Smooth muscle cell (in vitro differentiated cells): ENCODE measurements around the gene BMPR1B. TPM values are rescaled to one million over a fixed set of nuclear protein-coding genes. Genes with fewer than 3 reads are reported as not detected.

Experiments used
- DNase-seq: peaks from one replicate; lab custom pipeline; 2025; ENCODE audit not compliant: unreplicated experiment; lab: John Stamatoyannopoulos, UW
- H2AFZ ChIP-seq: fragments of 200-600 bp; sonication (generic); 2 replicates; pipeline ENCODE4 v1.6.0; 2016; ENCODE audit warnings: antibody characterized with exemption, low read depth, mild to moderate bottlenecking
- H3F3A ChIP-seq: fragments of 200-600 bp; sonication (generic); 2 replicates; pipeline ENCODE4 v1.6.0; 2017; ENCODE audit warnings: antibody characterized with exemption, low read depth
- H3K27ac ChIP-seq: fragments of 200-600 bp; sonication (generic); 2 replicates; pipeline ENCODE4 v1.5.1; 2016; ENCODE audit warnings: low read depth, mild to moderate bottlenecking
- H3K27me3 ChIP-seq: fragments of 200-600 bp; sonication (generic); 2 replicates; pipeline ENCODE4 v1.6.1; 2016; ENCODE audit warnings: low read depth, mild to moderate bottlenecking
- H3K36me3 ChIP-seq: fragments of 200-600 bp; sonication (generic); 2 replicates; pipeline ENCODE4 v1.5.1; 2016; ENCODE audit warnings: low read depth
- H3K4me1 ChIP-seq: fragments of 200-600 bp; sonication (generic); 2 replicates; pipeline ENCODE4 v1.5.1; 2016; ENCODE audit warnings: low read depth
- H3K4me2 ChIP-seq: fragments of 200-600 bp; sonication (generic); 2 replicates; pipeline ENCODE4 v1.6.0; 2016; ENCODE audit warnings: mild to moderate bottlenecking
- H3K4me3 ChIP-seq: fragments of 200-600 bp; sonication (generic); 2 replicates; pipeline ENCODE4 v1.5.1; 2016; ENCODE audit warnings: mild to moderate bottlenecking
- H3K79me2 ChIP-seq: fragments of 200-600 bp; sonication (generic); 2 replicates; pipeline ENCODE4 v1.6.0; 2016; ENCODE audit warnings: low read depth, mild to moderate bottlenecking
- H3K9ac ChIP-seq: fragments of 200-600 bp; sonication (generic); 2 replicates; pipeline ENCODE4 v1.6.0; 2016; ENCODE audit warnings: low read depth
- H3K9me3 ChIP-seq: fragments of 200-600 bp; sonication (generic); replicated peaks from 2 replicates; pipeline ENCODE4 v1.5.1; 2016; ENCODE audit warnings: low read depth
- H4K20me1 ChIP-seq: fragments of 200-600 bp; sonication (generic); 2 replicates; pipeline ENCODE4 v1.6.0; 2016; ENCODE audit warnings: low read depth
- CTCF ChIP-seq: fragments of 200-600 bp; sonication (generic); IDR thresholded peaks from 2 replicates; pipeline ENCODE4 v1.5.1; 2017; ENCODE audit warnings: borderline replicate concordance, mild to moderate bottlenecking, antibody characterized with exemption; ENCODE audit not compliant: insufficient read depth, poor library complexity, severe bottlenecking
- WGBS: methylation state at CpG from one replicate; pipeline ENCODE4 v1.1.7; 2016; ENCODE audit warnings: low lambda C conversion rate; 5-methylcytosine and 5-hydroxymethylcytosine counted together
- polyA plus RNA-seq: library from polyadenylated mRNA; unstranded; fragments of >200 nt; fragmentation: Nextera tagmentation; extraction: Ambion mirVana; gene quantifications from 2 replicates; pipeline ENCODE4 v1.2.1, GENCODE V29; 2016
- total RNA-seq: library from RNA; depleted of rRNA; stranded (reverse); fragments of >200 nt; gene quantifications from 2 replicates; pipeline ENCODE4 v1.2.3, GENCODE V29; 2014

The BMPR1B gene
- total and polyA plus RNA-seq, 2 experiments from 2014 or later = 0.03 to 1.2 TPM

GRCh38 chr4:94947681-94948108 is 189.9 kb downstream of the BMPR1B start:
- Histone ChIP-seq H3K9ac (no peak overlapping the region), H3K36me3 (no peaks in the 10 kb centered on the region), H4K20me1 (no peaks in the 10 kb centered on the region), H3K4me1 (no peaks in the 10 kb centered on the region), H2AFZ (no peak overlapping the region), H3K4me2 (no peak overlapping the region), H3K4me3 (peak overlapping the region; percentile 11), H3K9me3 (no peaks in the 10 kb centered on the region), H3K27ac (peak overlapping the region; percentile 59), H3K27me3 (no peaks in the 10 kb centered on the region), H3F3A (no peaks in the 10 kb centered on the region), H3K79me2 (no peaks in the 10 kb centered on the region)
- 71% methylated on average over 4 of the region's 4 CpGs for WGBS
- no peak for TF ChIP-seq CTCF
- no peak for DNase-seq

GRCh38 chr4:94954251-94954650 is 196.5 kb downstream of the BMPR1B start:
- no peaks in the 10 kb centered on the region for H4K20me1 ChIP-seq
- no peak overlapping the region for H2AFZ ChIP-seq
- no peaks in the 10 kb centered on the region for H3F3A ChIP-seq
- no peak for TF ChIP-seq CTCF
- DNase-seq = no peak
- no peaks in the 10 kb centered on the region for H3K4me1 ChIP-seq
- WGBS = 95% methylated on average over 2 of the region's 2 CpGs
- H3K4me3 ChIP-seq = no peak overlapping the region
- no peak overlapping the region for H3K27ac ChIP-seq
- no peak overlapping the region for H3K4me2 ChIP-seq
- H3K9me3 ChIP-seq = no peaks in the 10 kb centered on the region
- H3K36me3 ChIP-seq = no peaks in the 10 kb centered on the region
- H3K79me2 ChIP-seq = no peaks in the 10 kb centered on the region
- no peaks in the 10 kb centered on the region for H3K27me3 ChIP-seq
- no peak overlapping the region for H3K9ac ChIP-seq

- H3K4me1 ChIP-seq = no peaks in the 10 kb centered on the region
- no peak overlapping the region for H3K4me3 ChIP-seq
- H3K27me3 ChIP-seq = no peaks in the 10 kb centered on the region
- no peak overlapping the region for H3K4me2 ChIP-seq
- no peak overlapping the region for H3K27ac ChIP-seq
- DNase-seq = no peak
- WGBS = 48% methylated on average over 3 of the region's 3 CpGs
- H4K20me1 ChIP-seq = no peaks in the 10 kb centered on the region
- H3K36me3 ChIP-seq = no peaks in the 10 kb centered on the region
- no peaks in the 10 kb centered on the region for H3K79me2 ChIP-seq
- no peak overlapping the region for H2AFZ ChIP-seq
- no peak for TF ChIP-seq CTCF
- H3F3A ChIP-seq = no peaks in the 10 kb centered on the region
- H3K9me3 ChIP-seq = no peaks in the 10 kb centered on the region
- H3K9ac ChIP-seq = no peak overlapping the region
Observed at GRCh38 chr4:94957030-94957429, 199.3 kb downstream of the BMPR1B start.

- Histone ChIP-seq H2AFZ (no peak overlapping the region), H3F3A (no peaks in the 10 kb centered on the region), H3K27me3 (no peaks in the 10 kb centered on the region), H3K9ac (no peak overlapping the region), H3K9me3 (no peaks in the 10 kb centered on the region), H3K27ac (no peak overlapping the region), H4K20me1 (no peaks in the 10 kb centered on the region), H3K4me1 (no peaks in the 10 kb centered on the region), H3K36me3 (no peaks in the 10 kb centered on the region), H3K4me2 (no peak overlapping the region), H3K4me3 (no peak overlapping the region), H3K79me2 (no peaks in the 10 kb centered on the region)
- no peak for DNase-seq
- 100% methylated on average over 1 of the region's 1 CpG for WGBS
- TF ChIP-seq CTCF = no peak
Observed at GRCh38 chr4:94959307-94959706, 201.6 kb downstream of the BMPR1B start.
